ENCODE results near the gene HDAC2. TPM values are rescaled to one million over a fixed set of nuclear protein-coding genes. Genes with fewer than 3 reads are reported as not detected.
A peak's percentile ranks its signal among the peaks of the same experiment; 100 is the strongest.

Gene HDAC2
- total and polyA plus RNA-seq, 2 of the 13 experiments (the other 11 are each of a cell fraction or from before 2014, with no cell fraction given): 99.6 to 114 TPM

- TF ChIP-seq ZNF652 (CRISPR knock-in tag; IDR thresholded peaks at IDR 0.05; ENCODE audit: borderline replicate concordance, low read depth): no peak; the same call in none of the 2 replicates
- TF ChIP-seq, protein P1, sequence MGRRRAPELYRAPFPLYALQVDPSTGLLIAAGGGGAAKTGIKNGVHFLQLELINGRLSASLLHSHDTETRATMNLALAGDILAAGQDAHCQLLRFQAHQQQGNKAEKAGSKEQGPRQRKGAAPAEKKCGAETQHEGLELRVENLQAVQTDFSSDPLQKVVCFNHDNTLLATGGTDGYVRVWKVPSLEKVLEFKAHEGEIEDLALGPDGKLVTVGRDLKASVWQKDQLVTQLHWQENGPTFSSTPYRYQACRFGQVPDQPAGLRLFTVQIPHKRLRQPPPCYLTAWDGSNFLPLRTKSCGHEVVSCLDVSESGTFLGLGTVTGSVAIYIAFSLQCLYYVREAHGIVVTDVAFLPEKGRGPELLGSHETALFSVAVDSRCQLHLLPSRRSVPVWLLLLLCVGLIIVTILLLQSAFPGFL (CRISPR knock-in tag; IDR thresholded peaks at IDR 0.05): no peak
- peak; percentile 84 for TF ChIP-seq POLR2G (IDR thresholded peaks at IDR 0.05; ENCODE audit: low read depth, low read length)
- peak; percentile 98 for TF ChIP-seq EED (CRISPR knock-in tag; IDR thresholded peaks at IDR 0.05)
- no peak for TF ChIP-seq ZNF382 (CRISPR knock-in tag; IDR thresholded peaks at IDR 0.05; ENCODE audit: borderline replicate concordance)
- TF ChIP-seq, protein P2, sequence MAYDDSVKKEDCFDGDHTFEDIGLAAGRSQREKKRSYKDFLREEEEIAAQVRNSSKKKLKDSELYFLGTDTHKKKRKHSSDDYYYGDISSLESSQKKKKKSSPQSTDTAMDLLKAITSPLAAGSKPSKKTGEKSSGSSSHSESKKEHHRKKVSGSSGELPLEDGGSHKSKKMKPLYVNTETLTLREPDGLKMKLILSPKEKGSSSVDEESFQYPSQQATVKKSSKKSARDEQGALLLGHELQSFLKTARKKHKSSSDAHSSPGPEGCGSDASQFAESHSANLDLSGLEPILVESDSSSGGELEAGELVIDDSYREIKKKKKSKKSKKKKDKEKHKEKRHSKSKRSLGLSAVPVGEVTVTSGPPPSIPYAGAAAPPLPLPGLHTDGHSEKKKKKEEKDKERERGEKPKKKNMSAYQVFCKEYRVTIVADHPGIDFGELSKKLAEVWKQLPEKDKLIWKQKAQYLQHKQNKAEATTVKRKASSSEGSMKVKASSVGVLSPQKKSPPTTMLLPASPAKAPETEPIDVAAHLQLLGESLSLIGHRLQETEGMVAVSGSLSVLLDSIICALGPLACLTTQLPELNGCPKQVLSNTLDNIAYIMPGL (CRISPR knock-in tag; IDR thresholded peaks at IDR 0.05; ENCODE audit: borderline replicate concordance in 1 of 2, low read depth in 1 of 2): peak; percentile 92 to 94
- 0 out of 2 replicates have a peak, but pooled peaks have one; percentile 19 for TF ChIP-seq NFYB (CRISPR knock-in tag; IDR thresholded peaks at IDR 0.05)
- TF ChIP-seq ZNF138 (CRISPR knock-in tag; IDR thresholded peaks at IDR 0.05; ENCODE audit: low read depth): peak; percentile 94
- TF ChIP-seq FUBP1 (CRISPR knock-in tag; IDR thresholded peaks at IDR 0.05; ENCODE audit: borderline replicate concordance): no peak
- peak; percentile 98 for TF ChIP-seq ZNF678 (CRISPR knock-in tag; IDR thresholded peaks at IDR 0.05)
- no peak for TF ChIP-seq NCOA1 (CRISPR knock-in tag; IDR thresholded peaks at IDR 0.05)
- no peak for TF ChIP-seq SSRP1 (CRISPR knock-in tag; IDR thresholded peaks at IDR 0.05)
- no peak for TF ChIP-seq HCFC1 (IDR thresholded peaks at IDR 0.05; ENCODE audit: low read depth, low read length)
- peak; percentile 80 for TF ChIP-seq U2AF1 (optimal IDR thresholded peaks at IDR 0.05; ENCODE audit: low read depth, low read length)
- TF ChIP-seq MXD1 (CRISPR knock-in tag; IDR thresholded peaks at IDR 0.05): peak; percentile 97
- TF ChIP-seq ZNF546 (CRISPR knock-in tag; conservative IDR thresholded peaks at IDR 0.05): peak; percentile 98
- peak; percentile 96 for TF ChIP-seq PHF8 (CRISPR knock-in tag; IDR thresholded peaks at IDR 0.05)
- TF ChIP-seq ZSCAN31 (CRISPR knock-in tag; IDR thresholded peaks at IDR 0.05; ENCODE audit: low read depth): peak; percentile 69; the same call in 1 of the 2 replicates
- TF ChIP-seq ZNF552 (CRISPR knock-in tag; IDR thresholded peaks at IDR 0.05; ENCODE audit: borderline replicate concordance): peak; percentile 96
- TF ChIP-seq, protein P3, sequence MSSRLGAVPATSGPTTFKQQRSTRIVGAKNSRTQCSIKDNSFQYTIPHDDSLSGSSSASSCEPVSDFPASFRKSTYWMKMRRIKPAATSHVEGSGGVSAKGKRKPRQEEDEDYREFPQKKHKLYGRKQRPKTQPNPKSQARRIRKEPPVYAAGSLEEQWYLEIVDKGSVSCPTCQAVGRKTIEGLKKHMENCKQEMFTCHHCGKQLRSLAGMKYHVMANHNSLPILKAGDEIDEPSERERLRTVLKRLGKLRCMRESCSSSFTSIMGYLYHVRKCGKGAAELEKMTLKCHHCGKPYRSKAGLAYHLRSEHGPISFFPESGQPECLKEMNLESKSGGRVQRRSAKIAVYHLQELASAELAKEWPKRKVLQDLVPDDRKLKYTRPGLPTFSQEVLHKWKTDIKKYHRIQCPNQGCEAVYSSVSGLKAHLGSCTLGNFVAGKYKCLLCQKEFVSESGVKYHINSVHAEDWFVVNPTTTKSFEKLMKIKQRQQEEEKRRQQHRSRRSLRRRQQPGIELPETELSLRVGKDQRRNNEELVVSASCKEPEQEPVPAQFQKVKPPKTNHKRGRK (CRISPR knock-in tag; IDR thresholded peaks at IDR 0.05): no peak
- TF ChIP-seq ZFP41 (CRISPR knock-in tag; IDR thresholded peaks at IDR 0.05; ENCODE audit: borderline replicate concordance): peak; percentile 98; the same call in 1 of the 2 replicates
- peak; percentile 27 for TF ChIP-seq AGO1 (IDR thresholded peaks at IDR 0.05; ENCODE audit: low read depth, low read length, poor library complexity, severe bottlenecking)
- TF ChIP-seq NBN (conservative IDR thresholded peaks at IDR 0.05): no peak
Observed at GRCh38 chr6:113970805-113971676, at the start of gene HDAC2 (continued).
